Body of pancreas (tissue), 4 donors: ENCODE measurements around the gene IL17B.

Experiments
- CTCF ChIP-seq, 7 experiments: fragments of 450-650 bp in 4 of 7; fragments of 200-600 bp in 3 of 7; sonication (generic) in 3 of 7; IDR thresholded peaks; one replicate each; pipeline ENCODE4 v1.5.1; 2016 to 2019; ENCODE audit warnings: antibody characterized with exemption in 7 of 7
- POLR2A ChIP-seq, 3 donors: fragments of 450-650 bp; IDR thresholded peaks; one replicate each; pipeline ENCODE4 v1.6.1; 2016; ENCODE audit warnings: antibody characterized with exemption in 3 of 3, mild to moderate bottlenecking in 2 of 3

- TF ChIP-seq CTCF (IDR thresholded peaks at IDR 0.05) (no peak), POLR2A (IDR thresholded peaks at IDR 0.05) (no peak)
These were observed 12.4 kb upstream of the IL17B start for GRCh38 chr5:149391524-149391923.
